GM12875 (cell line): ENCODE results near the gene NF1.
A peak's percentile ranks its signal among the peaks of the same experiment; 100 is the strongest.
"Not testable (repeated sequence)": the region's sequence is repeated elsewhere in the genome, so short reads cannot be mapped to it uniquely, and the experiment has no call there.

ENCODE experiments used
- H3K4me3 ChIP-seq: one replicate; pipeline ENCODE4 v1.5.1; 2011; ENCODE audit warnings: low read depth, low read length, control low read depth
- CTCF ChIP-seq: IDR thresholded peaks from 2 replicates; pipeline ENCODE4 v1.5.1; 2011; ENCODE audit warnings: low read depth, mild to moderate bottlenecking, control low read depth, inconsistent platforms, low read length, moderate library complexity, borderline replicate concordance; ENCODE audit not compliant: insufficient read depth

Gene NF1

GRCh38 chr17:31096106-31096436 lies 1.3 kb downstream of the NF1 start:
- TF ChIP-seq CTCF: no peak
- H3K4me3 ChIP-seq: peak overlapping the region; percentile 84

GRCh38 chr17:31099016-31099415 lies 4.2 kb downstream of the NF1 start:
- no peak for TF ChIP-seq CTCF

GRCh38 chr17:31100840-31101459 lies 6.2 kb downstream of the NF1 start:
- no peak overlapping the region for H3K4me3 ChIP-seq
- no peak for TF ChIP-seq CTCF

More at GRCh38 chr17:31099016-31099415, 4.2 kb downstream of the NF1 start:
- H3K4me3 ChIP-seq: no peak overlapping the region

GRCh38 chr17:31101943-31102342 lies 7.2 kb downstream of the NF1 start:
- TF ChIP-seq CTCF: no peak
- H3K4me3 ChIP-seq: no peak overlapping the region

GRCh38 chr17:31105991-31106390 lies 11.2 kb downstream of the NF1 start:
- TF ChIP-seq CTCF: no peak
- H3K4me3 ChIP-seq: no peak overlapping the region

GRCh38 chr17:31111183-31111582 lies 16.4 kb downstream of the NF1 start:
- H3K4me3 ChIP-seq: no peak overlapping the region
- no peak for TF ChIP-seq CTCF

GRCh38 chr17:31112001-31112661 lies 17.4 kb downstream of the NF1 start:
- no peak for TF ChIP-seq CTCF
- no peak overlapping the region for H3K4me3 ChIP-seq

GRCh38 chr17:31113368-31113767 lies 18.6 kb downstream of the NF1 start:
- not testable (repeated sequence) for H3K4me3 ChIP-seq
